Activated T-cell treated with anti-CD3 and anti-CD28 coated beads, Interleukin-2, amount 50 U/mL, for 72 hours (primary cell): Measurements from ENCODE around the gene JMJD8. TPM values are rescaled to one million over a fixed set of nuclear protein-coding genes. Genes with fewer than 3 reads are reported as not detected.

Experiments used
- ATAC-seq, 2 donors: fragments of 150-1000 bp; cut with Tn5 transposase; replicated peaks in 1 of 2; 2 replicates each; pipeline ENCODE4 v1.10.0; 2021; ENCODE audit warnings: moderate library complexity in 2 of 2, mild to moderate bottlenecking in 1 of 2
- DNase-seq, 2 donors: peaks; one replicate each; pipeline ENCODE4 v3.0.0; 2021 to 2022; ENCODE audit warnings: mixed read lengths in 1 of 2
- H3K27ac Mint-ChIP-seq: one replicate; pipeline ENCODE4 v1.8.0; 2022; ENCODE audit warnings: mild to moderate bottlenecking, moderate library complexity, mixed read lengths
- H3K27me3 Mint-ChIP-seq: one replicate; pipeline ENCODE4 v1.8.0; 2022; ENCODE audit warnings: low read depth, mixed read lengths
- H3K36me3 Mint-ChIP-seq, 2 donors: one replicate each; pipeline ENCODE4 v1.8.0; 2022; ENCODE audit warnings: mixed read lengths in 2 of 2, mild to moderate bottlenecking in 1 of 2; ENCODE audit not compliant: insufficient read depth in 2 of 2
- H3K4me1 Mint-ChIP-seq: one replicate; pipeline ENCODE4 v1.8.0; 2022; ENCODE audit warnings: low read depth, mixed read lengths
- H3K4me3 Mint-ChIP-seq, 2 donors: one replicate each; pipeline ENCODE4 v1.8.0; 2022; ENCODE audit warnings: mild to moderate bottlenecking in 2 of 2, mixed read lengths in 2 of 2, moderate library complexity in 2 of 2
- H3K9me3 Mint-ChIP-seq, 2 donors: one replicate each; pipeline ENCODE4 v1.8.0; 2022; ENCODE audit warnings: mixed read lengths in 2 of 2
- total RNA-seq, 2 donors: library from RNA; stranded (reverse); gene quantifications; one replicate each; pipeline ENCODE4 v1.2.3, GENCODE V29; 2022

JMJD8 gene
- total RNA-seq, 2 donors from 2014 or later = 15.7 to 20.7 TPM

DNA sequence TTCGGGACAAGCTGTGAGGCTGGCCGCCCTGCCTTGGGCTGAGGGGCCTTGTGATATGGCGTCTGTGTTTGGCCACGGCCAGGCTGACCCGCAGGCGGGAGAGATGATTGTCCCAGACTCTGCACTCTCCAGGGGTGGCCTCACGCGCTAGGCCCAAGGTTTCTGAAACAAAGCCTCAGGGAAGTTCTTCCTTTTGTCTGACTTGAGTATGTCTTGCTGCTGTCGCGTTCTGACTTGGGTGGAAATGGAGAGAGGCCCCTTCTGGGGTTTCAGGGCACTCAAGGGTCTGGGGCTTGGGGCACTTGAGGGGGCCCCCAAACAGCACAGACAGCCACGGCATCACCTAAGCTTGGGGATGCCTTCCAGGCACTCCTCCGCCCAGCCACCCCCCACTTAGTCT lies 26.9 kb upstream of the JMJD8 start:
- peaks cover 31% of the 10 kb centered on the region for H3K27me3 Mint-ChIP-seq
- no peak for ATAC-seq

DNA sequence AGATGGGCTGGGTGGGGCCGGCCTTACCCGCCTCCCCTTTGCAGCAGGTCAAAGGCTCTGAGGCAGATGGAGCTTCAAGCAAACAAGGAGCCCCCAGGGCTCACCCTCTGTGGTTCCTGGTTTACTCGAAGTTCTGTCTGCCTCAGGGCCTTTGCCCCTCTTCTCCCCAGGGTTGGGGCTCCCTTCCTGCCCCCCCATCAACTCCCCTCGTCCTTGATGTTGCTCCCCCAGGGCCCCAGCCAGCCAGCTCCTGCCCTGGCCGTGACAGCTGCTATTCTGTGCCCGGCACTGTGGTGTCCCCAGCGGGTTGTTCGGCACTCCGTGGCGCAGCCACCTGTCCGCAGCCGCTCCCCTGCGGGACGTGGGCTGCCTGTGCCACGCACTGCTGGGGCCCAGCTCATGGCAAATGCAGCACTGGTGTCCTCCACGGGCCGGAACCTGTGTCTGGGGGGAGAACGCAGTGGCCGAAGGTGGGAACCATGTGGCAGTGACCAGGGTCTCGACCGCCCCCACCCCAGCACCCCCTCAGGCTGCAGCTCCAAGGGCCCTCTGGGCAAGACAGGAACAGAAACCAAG lies 26.5 kb upstream of the JMJD8 start:
- ATAC-seq = no peak
- no peak for DNase-seq
- Mint-ChIP-seq H3K27me3 (peaks cover 31% of the 10 kb centered on the region), H3K36me3 (no peaks in the 10 kb centered on the region), H3K27ac (no peak overlapping the region), H3K9me3 (no peaks in the 10 kb centered on the region), H3K4me1 (peaks cover 4% of the 10 kb centered on the region), H3K4me3 (no peak overlapping the region)

More for the DNA sequence above, 26.9 kb upstream of the JMJD8 start:
- peaks cover 4% of the 10 kb centered on the region for H3K4me1 Mint-ChIP-seq
- H3K27ac Mint-ChIP-seq = no peak overlapping the region
- H3K9me3 Mint-ChIP-seq = no peaks in the 10 kb centered on the region
- H3K4me3 Mint-ChIP-seq = no peak overlapping the region
- no peaks in the 10 kb centered on the region for H3K36me3 Mint-ChIP-seq
- no peak for DNase-seq

DNA sequence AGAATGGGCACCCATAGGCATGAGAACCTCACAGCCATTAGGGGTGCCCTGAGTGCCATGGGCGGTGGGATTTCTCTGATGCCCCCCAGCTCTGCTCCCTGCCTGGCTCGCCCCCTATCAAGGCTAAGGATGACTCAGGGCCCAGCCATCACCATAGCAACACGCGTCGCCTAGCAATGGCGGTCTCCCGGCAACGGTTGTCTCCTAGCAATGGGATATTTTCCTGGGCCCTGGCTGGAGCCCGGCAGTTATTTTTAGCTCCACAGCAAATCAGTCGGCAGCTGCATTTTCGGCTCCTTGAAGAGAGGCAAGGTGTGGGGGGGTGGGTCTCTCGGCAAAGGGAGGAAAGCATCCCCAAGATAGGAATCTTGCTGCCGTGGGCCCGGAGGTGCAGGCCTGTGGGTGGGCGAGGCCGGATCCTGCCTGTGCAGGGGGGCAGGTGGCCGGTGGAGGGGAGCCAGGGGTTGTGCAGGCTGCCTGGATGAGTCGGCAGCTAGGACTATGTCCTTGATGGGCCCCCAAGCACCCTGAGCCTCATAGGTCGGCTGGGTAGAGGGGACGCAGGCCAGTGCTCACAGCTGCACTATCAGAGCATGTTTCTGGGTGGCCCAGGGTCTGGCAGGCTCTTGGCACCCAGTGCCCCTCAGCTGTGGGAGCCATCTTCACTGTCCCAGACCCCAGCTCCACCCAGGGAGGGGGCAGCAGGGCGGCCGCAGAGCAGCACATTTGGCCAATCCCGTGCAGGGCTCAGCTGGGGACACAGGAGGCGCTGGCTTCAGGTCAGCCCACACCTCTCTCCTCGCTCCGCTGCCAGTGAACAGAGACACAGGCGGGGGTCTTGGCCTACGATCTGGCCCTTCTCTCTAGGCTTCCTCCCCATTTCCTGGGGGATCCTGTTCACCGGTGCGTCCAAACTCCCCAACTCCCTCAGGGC lies 25.7 kb upstream of the JMJD8 start:
- Mint-ChIP-seq H3K4me3 (no peak overlapping the region), H3K9me3 (no peaks in the 10 kb centered on the region), H3K27me3 (peaks cover 31% of the 10 kb centered on the region), H3K27ac (no peak overlapping the region), H3K36me3 (no peaks in the 10 kb centered on the region), H3K4me1 (peaks cover 4% of the 10 kb centered on the region)
- ATAC-seq = no peak
- DNase-seq = no peak

- Mint-ChIP-seq H3K4me3 (no peak overlapping the region), H3K9me3 (no peaks in the 10 kb centered on the region), H3K4me1 (peaks cover 4% of the 10 kb centered on the region), H3K27me3 (peaks cover 37% of the 10 kb centered on the region), H3K36me3 (no peaks in the 10 kb centered on the region), H3K27ac (no peak overlapping the region)
- no peak for DNase-seq
- no peak for ATAC-seq
These were observed 24.8 kb upstream of the JMJD8 start for GRCh38 chr16:708959-709358.

DNA sequence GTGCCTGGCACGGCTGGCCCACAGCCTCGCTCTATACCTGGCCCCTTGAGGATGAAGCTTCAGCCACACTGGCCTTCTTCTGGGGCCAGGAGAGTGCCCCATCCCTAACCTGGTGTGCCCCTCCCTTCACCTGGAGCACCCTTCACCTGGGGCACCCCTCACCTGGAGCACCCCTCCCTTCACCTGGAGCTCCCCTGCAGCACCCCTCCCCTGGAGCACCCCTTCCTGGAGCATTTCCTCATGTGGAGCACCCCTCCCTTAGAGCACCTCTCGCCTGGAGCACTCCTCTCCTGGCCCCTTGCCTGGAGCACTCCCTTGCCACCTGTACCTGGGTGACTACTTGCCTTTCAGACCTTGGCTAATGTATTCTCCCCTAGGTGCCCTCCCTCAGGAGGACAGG lies 23.9 kb upstream of the JMJD8 start:
- H3K27ac Mint-ChIP-seq = no peak overlapping the region
- no peak overlapping the region for H3K4me3 Mint-ChIP-seq
- H3K9me3 Mint-ChIP-seq = no peaks in the 10 kb centered on the region
- ATAC-seq (no peak), DNase-seq (no peak)
- H3K27me3 Mint-ChIP-seq = peaks cover 39% of the 10 kb centered on the region
- no peaks in the 10 kb centered on the region for H3K36me3 Mint-ChIP-seq
- H3K4me1 Mint-ChIP-seq = peaks cover 4% of the 10 kb centered on the region

DNA sequence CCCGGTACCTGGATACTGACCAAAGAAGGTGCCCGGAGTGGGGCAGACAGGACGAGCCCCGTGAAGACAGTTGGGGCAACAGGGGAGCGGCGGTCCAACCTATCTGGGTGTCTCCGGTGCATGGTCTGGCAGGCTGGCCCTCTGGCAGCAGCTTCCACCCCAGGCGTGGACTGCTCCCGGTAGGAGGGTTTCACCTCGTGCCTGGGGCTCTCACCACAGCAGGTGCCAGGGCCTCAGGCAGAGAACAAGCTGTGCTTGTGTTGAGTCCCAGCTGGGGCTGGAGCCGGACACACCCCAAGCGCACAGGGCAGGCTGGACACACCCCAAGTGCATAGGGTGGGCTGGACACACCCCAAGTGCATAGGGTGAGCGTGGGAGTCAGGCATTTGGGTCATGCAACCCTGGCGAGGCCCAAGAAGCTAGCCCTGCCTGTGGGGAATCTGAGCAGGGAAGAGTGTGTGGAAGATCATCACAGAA lies 23.0 kb upstream of the JMJD8 start:
- H3K36me3 Mint-ChIP-seq = no peaks in the 10 kb centered on the region
- H3K27ac Mint-ChIP-seq = no peak overlapping the region
- H3K27me3 Mint-ChIP-seq = peaks cover 42% of the 10 kb centered on the region
- no peak overlapping the region for H3K4me3 Mint-ChIP-seq
- H3K4me1 Mint-ChIP-seq = no peaks in the 10 kb centered on the region
- no peak for DNase-seq
- no peak for ATAC-seq
- no peaks in the 10 kb centered on the region for H3K9me3 Mint-ChIP-seq

- ATAC-seq (no peak), DNase-seq (no peak)
- Mint-ChIP-seq H3K9me3 (no peaks in the 10 kb centered on the region), H3K36me3 (no peaks in the 10 kb centered on the region), H3K27ac (no peak overlapping the region), H3K4me3 (no peak overlapping the region), H3K4me1 (no peaks in the 10 kb centered on the region), H3K27me3 (peaks cover 49% of the 10 kb centered on the region)
These were observed 22.3 kb upstream of the JMJD8 start for GRCh38 chr16:706189-707061.

DNA sequence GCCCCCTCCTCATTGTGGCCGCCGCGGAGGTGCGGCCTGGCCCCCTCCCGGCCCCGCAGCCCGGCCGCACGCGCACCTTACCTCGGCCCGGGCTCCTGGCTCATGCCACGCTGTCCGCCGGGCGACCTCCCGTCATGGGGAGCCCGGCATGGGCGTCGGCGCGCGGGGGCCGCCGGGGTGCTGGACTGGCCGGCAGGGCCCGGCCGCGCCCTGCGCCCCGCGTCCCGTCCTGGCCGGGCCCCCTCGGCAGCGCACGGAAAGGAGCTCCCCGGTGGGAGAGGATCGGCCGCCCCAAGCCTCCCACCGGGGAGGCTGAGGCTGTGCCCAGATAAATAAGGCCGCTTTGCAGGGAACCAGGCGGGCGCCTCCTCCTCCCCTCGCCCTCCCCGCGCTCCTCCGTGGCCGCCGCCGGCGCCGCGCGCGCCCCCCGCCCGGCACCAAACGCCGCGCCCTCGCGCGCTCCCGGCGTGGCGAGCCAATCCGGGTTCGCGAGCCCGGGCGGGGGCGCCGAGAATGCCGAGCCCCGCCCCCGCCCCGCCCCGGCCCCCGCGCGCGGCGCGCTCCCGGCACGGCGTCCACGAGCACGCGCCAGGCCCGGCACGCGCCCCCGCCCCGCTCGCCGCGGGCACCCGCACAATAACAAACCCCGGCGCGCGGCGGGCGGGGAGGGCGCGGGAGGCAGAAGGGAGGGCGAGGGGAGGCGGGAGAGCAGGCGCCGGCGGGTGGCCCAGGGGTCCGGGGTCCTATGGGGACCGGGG lies 21.5 kb upstream of the JMJD8 start, which contains the start of gene FBXL16:
Gene FBXL16, minus strand, starts transcription at position 371 of the 758 bp plus-strand sequence. CDS start 8,396 bp downstream, outside the sequence.
- Mint-ChIP-seq H3K4me3 (no peak within 1 kb of the TSS), H3K27ac (no peak within 1 kb of the TSS), H3K9me3 (no peaks in the 10 kb centered on the region), H3K4me1 (no peaks in the 10 kb centered on the region), H3K36me3 (no peaks in the 10 kb centered on the region), H3K27me3 (peaks cover 53% of the 10 kb centered on the region)
- ATAC-seq (no peak), DNase-seq (no peak)

- no peaks in the 10 kb centered on the region for H3K9me3 Mint-ChIP-seq
- no peaks in the 10 kb centered on the region for H3K4me1 Mint-ChIP-seq
- H3K4me3 Mint-ChIP-seq = peak overlapping the region in 1 of 2 donors; percentile 27
- H3K27ac Mint-ChIP-seq = no peak overlapping the region
- no peaks in the 10 kb centered on the region for H3K36me3 Mint-ChIP-seq
- H3K27me3 Mint-ChIP-seq = peaks cover 53% of the 10 kb centered on the region
- DNase-seq (no peak), ATAC-seq (no peak)
These were observed 20.6 kb upstream of the JMJD8 start for GRCh38 chr16:704552-705380.

- Mint-ChIP-seq H3K4me1 (no peaks in the 10 kb centered on the region), H3K36me3 (no peaks in the 10 kb centered on the region), H3K9me3 (no peaks in the 10 kb centered on the region), H3K4me3 (no peak overlapping the region), H3K27ac (no peak overlapping the region), H3K27me3 (peaks cover 53% of the 10 kb centered on the region)
- DNase-seq (no peak), ATAC-seq (no peak)
These were observed 19.9 kb upstream of the JMJD8 start for GRCh38 chr16:704047-704446.

DNA sequence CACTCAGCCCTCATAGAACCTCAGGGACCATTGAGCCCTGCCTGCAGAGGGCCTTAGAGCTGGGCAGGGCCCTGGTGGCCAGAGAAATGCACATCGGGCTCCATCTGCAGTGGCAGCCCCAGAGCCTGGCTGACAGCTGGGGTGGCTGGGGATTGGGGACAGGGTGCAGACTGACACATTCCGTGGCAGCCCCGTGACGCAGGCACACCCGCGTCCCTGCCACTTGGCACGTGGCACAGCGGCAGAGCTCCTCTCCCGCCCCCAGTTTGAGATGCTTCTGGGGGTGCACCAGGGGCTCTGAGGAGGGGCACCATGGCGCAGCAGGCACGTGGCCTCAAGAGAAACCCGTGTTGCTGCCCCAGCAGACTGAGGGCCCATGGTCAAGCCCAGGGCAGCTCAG lies 19.3 kb upstream of the JMJD8 start:
- Mint-ChIP-seq H3K9me3 (no peaks in the 10 kb centered on the region), H3K4me1 (no peaks in the 10 kb centered on the region), H3K27me3 (peaks cover 51% of the 10 kb centered on the region), H3K27ac (no peak overlapping the region), H3K4me3 (no peak overlapping the region), H3K36me3 (no peaks in the 10 kb centered on the region)
- ATAC-seq = no peak
- DNase-seq = no peak

GRCh38 chr16:702341-702740 lies 18.2 kb upstream of the JMJD8 start:
- Mint-ChIP-seq H3K36me3 (no peaks in the 10 kb centered on the region), H3K4me3 (no peak overlapping the region), H3K4me1 (no peaks in the 10 kb centered on the region), H3K9me3 (no peaks in the 10 kb centered on the region), H3K27me3 (peaks cover 40% of the 10 kb centered on the region), H3K27ac (no peak overlapping the region)
- DNase-seq (no peak), ATAC-seq (no peak)
